ENCODE measurements around the gene RPL15.

Gene RPL15

DNA sequence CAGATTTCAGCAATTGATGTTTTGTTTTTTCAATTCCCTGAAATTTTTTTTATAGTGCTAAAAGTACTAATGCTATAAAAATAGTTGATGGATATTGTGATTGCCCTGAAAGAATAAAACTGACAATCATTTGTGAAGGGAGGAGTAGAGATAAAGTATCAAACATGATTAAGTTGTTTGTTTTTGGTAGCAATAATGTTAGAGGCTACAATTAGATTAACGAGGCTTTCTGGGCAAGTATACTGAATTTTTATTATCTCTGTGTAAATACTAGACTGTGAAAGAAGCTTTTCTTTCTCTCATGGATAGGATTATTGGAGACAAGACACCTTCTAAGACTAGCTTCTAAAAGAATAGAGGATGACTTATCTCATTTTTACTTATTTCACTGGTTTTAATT, 43.7 kb downstream of the RPL15 start:
- no peak overlapping the region for H3K27ac ChIP-seq (ENCODE audit: low read depth, low read length)
- no CpG with 5 or more reads among the region's 1 CpG for WGBS (ENCODE audit: extremely low coverage, insufficient coverage, low lambda C conversion rate)
- H3K18ac ChIP-seq (ENCODE audit: low read length): no peak overlapping the region

DNA sequence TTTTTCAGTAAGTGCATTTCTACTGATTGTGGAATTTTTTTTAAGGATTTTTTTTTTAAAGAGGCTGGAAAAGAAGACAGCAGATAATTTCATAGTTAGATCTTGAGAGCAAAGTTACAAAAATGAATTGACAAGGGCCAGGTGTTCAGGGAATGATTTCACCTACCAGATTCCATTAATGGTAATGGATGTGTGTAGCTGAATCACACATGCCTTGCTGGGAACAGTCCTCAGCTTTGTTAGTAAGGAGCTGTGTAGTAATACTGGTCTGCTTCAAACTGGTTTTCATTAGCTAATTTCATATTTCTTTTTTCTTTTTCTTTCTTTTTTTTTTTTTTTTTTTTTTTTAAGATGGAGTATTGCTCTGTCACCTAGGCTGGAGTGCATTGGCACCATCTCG, 44.1 kb downstream of the RPL15 start:
- Histone ChIP-seq H3K27me3 (ENCODE audit: insufficient read depth, low read length, poor library complexity) (no peaks in the 10 kb centered on the region), H3K27ac (ENCODE audit: low read depth, low read length) (no peak overlapping the region), H3K4me1 (ENCODE audit: control insufficient read depth, low read depth, low read length) (no peaks in the 10 kb centered on the region), H3K36me3 (ENCODE audit: control insufficient read depth, insufficient read depth, low read length) (no peaks in the 10 kb centered on the region), H3K79me1 (ENCODE audit: low read length) (peaks cover 2% of the 10 kb centered on the region), H3K9ac (ENCODE audit: low read length) (no peak overlapping the region), H3K4me2 (ENCODE audit: low read length) (no peak overlapping the region), H3K18ac (ENCODE audit: low read length) (no peak overlapping the region), H3K79me2 (ENCODE audit: control insufficient read depth, insufficient read depth, low read length) (peaks cover 3% of the 10 kb centered on the region), H2BK5ac (ENCODE audit: low read length) (no peak overlapping the region), H3K23ac (ENCODE audit: low read length) (no peak overlapping the region), H3K4me3 (ENCODE audit: low read length) (no peak overlapping the region), H3K56ac (ENCODE audit: low read length) (no peak overlapping the region), H4K5ac (ENCODE audit: low read length) (no peak overlapping the region), H2BK120ac (ENCODE audit: low read depth, low read length) (no peak overlapping the region), H4K8ac (ENCODE audit: low read depth, low read length) (no peak overlapping the region), H3K4ac (ENCODE audit: low read depth, low read length) (no peak overlapping the region), H2AK5ac (ENCODE audit: low read length) (no peak overlapping the region), H2BK15ac (replicated peaks; ENCODE audit: low read depth) (no peak overlapping the region)
- DNase-seq: no peak
- no CpG with 5 or more reads among the region's 1 CpG for WGBS (ENCODE audit: extremely low coverage, insufficient coverage, low lambda C conversion rate)

More for the DNA sequence above, 43.7 kb downstream of the RPL15 start:
- H3K36me3 ChIP-seq (ENCODE audit: control insufficient read depth, insufficient read depth, low read length): no peaks in the 10 kb centered on the region
- H2AK5ac ChIP-seq (ENCODE audit: low read length): no peak overlapping the region
- H3K23ac ChIP-seq (ENCODE audit: low read length): no peak overlapping the region
- H2BK120ac ChIP-seq (ENCODE audit: low read depth, low read length): no peak overlapping the region
- no peak for DNase-seq
- H3K79me2 ChIP-seq (ENCODE audit: control insufficient read depth, insufficient read depth, low read length): peaks cover 3% of the 10 kb centered on the region
- H4K5ac ChIP-seq (ENCODE audit: low read length): no peak overlapping the region
- H3K27me3 ChIP-seq (ENCODE audit: insufficient read depth, low read length, poor library complexity): no peaks in the 10 kb centered on the region
- H3K9ac ChIP-seq (ENCODE audit: low read length): no peak overlapping the region
- H3K4me3 ChIP-seq (ENCODE audit: low read length): no peak overlapping the region
- peaks cover 2% of the 10 kb centered on the region for H3K79me1 ChIP-seq (ENCODE audit: low read length)
- H2BK15ac ChIP-seq (replicated peaks; ENCODE audit: low read depth): no peak overlapping the region
- H3K4me1 ChIP-seq (ENCODE audit: control insufficient read depth, low read depth, low read length): no peaks in the 10 kb centered on the region
- H3K56ac ChIP-seq (ENCODE audit: low read length): no peak overlapping the region
- H3K4me2 ChIP-seq (ENCODE audit: low read length): no peak overlapping the region
- no peak overlapping the region for H3K4ac ChIP-seq (ENCODE audit: low read depth, low read length)
- H2BK5ac ChIP-seq (ENCODE audit: low read length): no peak overlapping the region
- no peak overlapping the region for H4K8ac ChIP-seq (ENCODE audit: low read depth, low read length)

DNA sequence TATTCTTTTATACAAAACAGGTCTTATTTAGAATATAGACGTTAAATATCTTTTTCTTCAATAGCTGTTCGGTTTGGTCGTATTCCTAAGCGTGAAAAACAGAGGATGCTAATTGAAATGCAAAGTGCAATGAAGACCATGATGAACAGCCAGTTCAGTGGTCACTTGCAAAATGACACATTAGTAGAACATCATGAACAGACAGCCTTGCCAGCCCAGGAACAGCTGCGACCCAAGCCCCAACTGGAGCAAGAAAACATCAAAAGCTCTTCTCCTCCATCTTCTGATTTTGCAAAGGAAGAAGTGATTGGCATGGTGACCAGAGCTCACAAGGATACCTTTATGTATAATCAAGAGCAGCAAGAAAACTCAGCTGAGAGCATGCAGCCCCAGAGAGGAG, 45.0 kb downstream of the RPL15 start:
- Histone ChIP-seq H3K4me2 (ENCODE audit: low read length) (no peak overlapping the region), H3K18ac (ENCODE audit: low read length) (no peak overlapping the region), H2BK5ac (ENCODE audit: low read length) (no peak overlapping the region), H3K4me3 (ENCODE audit: low read length) (no peak overlapping the region), H3K27me3 (ENCODE audit: insufficient read depth, low read length, poor library complexity) (no peaks in the 10 kb centered on the region), H2BK15ac (replicated peaks; ENCODE audit: low read depth) (no peak overlapping the region), H2AK5ac (ENCODE audit: low read length) (no peak overlapping the region), H3K79me2 (ENCODE audit: control insufficient read depth, insufficient read depth, low read length) (peaks cover 3% of the 10 kb centered on the region), H2BK120ac (ENCODE audit: low read depth, low read length) (no peak overlapping the region), H4K8ac (ENCODE audit: low read depth, low read length) (no peak overlapping the region), H3K79me1 (ENCODE audit: low read length) (peaks cover 2% of the 10 kb centered on the region), H3K27ac (ENCODE audit: low read depth, low read length) (no peak overlapping the region), H3K9ac (ENCODE audit: low read length) (no peak overlapping the region), H4K5ac (ENCODE audit: low read length) (no peak overlapping the region), H3K36me3 (ENCODE audit: control insufficient read depth, insufficient read depth, low read length) (no peaks in the 10 kb centered on the region), H3K4me1 (ENCODE audit: control insufficient read depth, low read depth, low read length) (no peaks in the 10 kb centered on the region), H3K56ac (ENCODE audit: low read length) (no peak overlapping the region), H3K4ac (ENCODE audit: low read depth, low read length) (no peak overlapping the region), H3K23ac (ENCODE audit: low read length) (no peak overlapping the region)
- no peak for DNase-seq
- WGBS (ENCODE audit: extremely low coverage, insufficient coverage, low lambda C conversion rate): no CpG with 5 or more reads among the region's 5 CpGs

DNA sequence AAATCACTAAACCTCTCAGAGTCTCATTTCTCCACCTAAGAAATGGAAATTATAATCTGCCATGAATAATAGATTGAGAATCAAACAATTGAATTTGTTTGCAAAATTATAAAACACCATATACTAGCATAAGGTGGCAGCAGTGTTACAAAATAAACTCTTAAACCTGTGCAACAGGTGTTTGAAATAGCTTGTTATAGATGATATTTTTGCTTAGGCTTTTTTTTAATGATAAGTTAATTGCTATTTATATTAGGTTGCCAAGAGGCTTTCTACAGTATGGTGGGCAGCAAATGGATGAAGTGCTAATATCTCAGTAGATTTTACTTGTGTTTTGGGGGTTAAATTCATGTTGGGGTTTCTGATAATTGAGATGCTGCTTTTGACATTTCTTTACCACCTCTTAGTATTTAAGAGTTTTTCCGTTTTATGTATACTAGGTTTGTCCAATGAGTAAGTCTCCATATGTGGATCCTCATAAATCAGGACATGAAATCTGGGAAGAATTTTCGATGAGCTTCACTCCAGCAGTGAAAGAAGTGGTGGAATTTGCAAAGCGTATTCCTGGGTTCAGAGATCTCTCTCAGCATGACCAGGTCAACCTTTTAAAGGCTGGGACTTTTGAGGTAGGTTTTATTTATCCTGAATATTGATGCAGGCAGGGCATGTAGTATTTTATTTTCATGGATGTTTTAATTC, 47.8 kb downstream of the RPL15 start:
- no peak overlapping the region for H2BK5ac ChIP-seq (ENCODE audit: low read length)
- no peak overlapping the region for H3K56ac ChIP-seq (ENCODE audit: low read length)
- H3K9ac ChIP-seq (ENCODE audit: low read length): no peak overlapping the region
- H3K4ac ChIP-seq (ENCODE audit: low read depth, low read length): no peak overlapping the region
- no peak overlapping the region for H4K8ac ChIP-seq (ENCODE audit: low read depth, low read length)
- H3K4me3 ChIP-seq (ENCODE audit: low read length): no peak overlapping the region
- no peaks in the 10 kb centered on the region for H3K79me2 ChIP-seq (ENCODE audit: control insufficient read depth, insufficient read depth, low read length)
- no peaks in the 10 kb centered on the region for H3K79me1 ChIP-seq (ENCODE audit: low read length)
- H3K36me3 ChIP-seq (ENCODE audit: control insufficient read depth, insufficient read depth, low read length): no peaks in the 10 kb centered on the region
- no peak overlapping the region for H2AK5ac ChIP-seq (ENCODE audit: low read length)
- H3K4me1 ChIP-seq (ENCODE audit: control insufficient read depth, low read depth, low read length): no peaks in the 10 kb centered on the region
- H4K5ac ChIP-seq (ENCODE audit: low read length): no peak overlapping the region
- no peak overlapping the region for H3K18ac ChIP-seq (ENCODE audit: low read length)
- no peak overlapping the region for H3K27ac ChIP-seq (ENCODE audit: low read depth, low read length)
- no peaks in the 10 kb centered on the region for H3K27me3 ChIP-seq (ENCODE audit: insufficient read depth, low read length, poor library complexity)
- H3K23ac ChIP-seq (ENCODE audit: low read length): no peak overlapping the region
- no peak overlapping the region for H2BK15ac ChIP-seq (replicated peaks; ENCODE audit: low read depth)
- no peak overlapping the region for H2BK120ac ChIP-seq (ENCODE audit: low read depth, low read length)
- DNase-seq: no peak
- no peak overlapping the region for H3K4me2 ChIP-seq (ENCODE audit: low read length)
- no CpG with 5 or more reads among the region's 3 CpGs for WGBS (ENCODE audit: extremely low coverage, insufficient coverage, low lambda C conversion rate)

DNA sequence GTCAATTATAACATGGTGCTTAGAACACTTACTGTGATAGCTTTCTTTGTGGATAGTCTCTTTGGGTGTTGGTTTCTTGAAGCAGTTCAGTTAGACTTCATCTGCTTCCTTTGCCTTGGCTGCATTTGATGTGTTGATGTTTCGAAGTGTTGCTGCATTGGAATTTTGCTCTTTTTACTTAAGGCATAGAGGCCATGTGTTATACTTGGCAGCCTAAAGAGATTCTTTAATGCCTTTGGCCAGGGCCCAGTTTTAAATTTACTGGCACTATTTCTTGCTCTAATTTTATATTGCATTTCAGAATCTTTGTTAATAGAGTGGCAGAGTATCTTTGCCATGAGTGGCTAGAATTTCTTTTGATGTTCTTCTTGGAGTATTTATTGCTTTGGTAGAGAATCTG, 49.4 kb downstream of the RPL15 start:
- no peaks in the 10 kb centered on the region for H3K79me2 ChIP-seq (ENCODE audit: control insufficient read depth, insufficient read depth, low read length)
- no peak overlapping the region for H3K27ac ChIP-seq (ENCODE audit: low read depth, low read length)
- H2BK120ac ChIP-seq (ENCODE audit: low read depth, low read length): no peak overlapping the region
- H4K5ac ChIP-seq (ENCODE audit: low read length): no peak overlapping the region
- no peaks in the 10 kb centered on the region for H3K4me1 ChIP-seq (ENCODE audit: control insufficient read depth, low read depth, low read length)
- no peak overlapping the region for H3K4ac ChIP-seq (ENCODE audit: low read depth, low read length)
- no peak overlapping the region for H3K4me3 ChIP-seq (ENCODE audit: low read length)
- no peak overlapping the region for H2AK5ac ChIP-seq (ENCODE audit: low read length)
- H4K8ac ChIP-seq (ENCODE audit: low read depth, low read length): no peak overlapping the region
- no peak overlapping the region for H3K18ac ChIP-seq (ENCODE audit: low read length)
- no peak overlapping the region for H3K23ac ChIP-seq (ENCODE audit: low read length)
- H3K36me3 ChIP-seq (ENCODE audit: control insufficient read depth, insufficient read depth, low read length): no peaks in the 10 kb centered on the region
- no CpG with 5 or more reads among the region's 1 CpG for WGBS (ENCODE audit: extremely low coverage, insufficient coverage, low lambda C conversion rate)
- DNase-seq: no peak
- no peak overlapping the region for H2BK15ac ChIP-seq (replicated peaks; ENCODE audit: low read depth)
- no peak overlapping the region for H3K56ac ChIP-seq (ENCODE audit: low read length)
- H3K4me2 ChIP-seq (ENCODE audit: low read length): no peak overlapping the region
- no peak overlapping the region for H2BK5ac ChIP-seq (ENCODE audit: low read length)
- H3K79me1 ChIP-seq (ENCODE audit: low read length): no peaks in the 10 kb centered on the region
- H3K9ac ChIP-seq (ENCODE audit: low read length): no peak overlapping the region
- no peaks in the 10 kb centered on the region for H3K27me3 ChIP-seq (ENCODE audit: insufficient read depth, low read length, poor library complexity)

All from mesendoderm (in vitro differentiated cells).